GM23338 (cell line): ENCODE results near the gene DYSF. TPM values are rescaled to one million over a fixed set of nuclear protein-coding genes. Genes with fewer than 3 reads are reported as not detected.

Experiments
- ATAC-seq: fragments of 200-7000 bp; cut with Tn5 transposase; 3 replicates; pipeline ENCODE4 v1.9.1; 2020
- DNase-seq: peaks from one replicate; pipeline ENCODE4 v3.0.0-alpha.2; 2015; ENCODE audit warnings: low spot score
- H2AFZ ChIP-seq: fragments of 200-600 bp; sonication (generic); 2 replicates; pipeline ENCODE4 v1.8.0; 2016; ENCODE audit warnings: antibody characterized with exemption, mild to moderate bottlenecking, moderate library complexity
- H3F3A ChIP-seq: fragments of 200-600 bp; sonication (generic); replicated peaks from 2 replicates; pipeline ENCODE4 v1.8.0; 2017; ENCODE audit warnings: antibody characterized with exemption, mixed run types, low read depth
- H3K27ac ChIP-seq: fragments of 200-600 bp; sonication (generic); 2 replicates; pipeline ENCODE4 v1.6.1; 2016; ENCODE audit warnings: low read depth
- H3K27me3 ChIP-seq: fragments of 200-600 bp; sonication (generic); 2 replicates; pipeline ENCODE4 v1.8.0; 2016; ENCODE audit warnings: mild to moderate bottlenecking, mixed run types, moderate library complexity; ENCODE audit not compliant: insufficient read depth
- H3K36me3 ChIP-seq: fragments of 200-600 bp; sonication (generic); 2 replicates; pipeline ENCODE4 v1.8.0; 2016; ENCODE audit warnings: mild to moderate bottlenecking; ENCODE audit not compliant: insufficient read depth
- H3K4me1 ChIP-seq: fragments of 200-600 bp; sonication (generic); 2 replicates; pipeline ENCODE4 v1.8.0; 2016; ENCODE audit warnings: mild to moderate bottlenecking, moderate library complexity; ENCODE audit not compliant: insufficient read depth
- H3K4me2 ChIP-seq: fragments of 200-600 bp; sonication (generic); 2 replicates; pipeline ENCODE4 v1.7.1; 2017; ENCODE audit warnings: mixed run types
- H3K4me3 ChIP-seq: fragments of 200-600 bp; sonication (generic); 2 replicates; pipeline ENCODE4 v1.6.1; 2016; ENCODE audit warnings: mixed run types
- H3K79me2 ChIP-seq: fragments of 200-600 bp; sonication (generic); replicated peaks from 2 replicates; pipeline ENCODE4 v1.8.0; 2017; ENCODE audit warnings: mild to moderate bottlenecking; ENCODE audit not compliant: insufficient read depth
- H3K9me2 ChIP-seq: fragments of 200-600 bp; sonication (generic); 2 replicates; pipeline ENCODE4 v1.8.0; 2017; ENCODE audit not compliant: insufficient read depth
- H4K20me1 ChIP-seq: fragments of 200-600 bp; sonication (generic); replicated peaks from 2 replicates; pipeline ENCODE4 v1.8.0; 2017; ENCODE audit warnings: mild to moderate bottlenecking; ENCODE audit not compliant: insufficient read depth
- H3K27ac Mint-ChIP-seq: 2 replicates; pipeline ENCODE4 v1.8.0; 2020; ENCODE audit warnings: inconsistent platforms, mild to moderate bottlenecking, moderate library complexity, mixed read lengths
- H3K27me3 Mint-ChIP-seq: 3 replicates; pipeline ENCODE4 v1.8.0; 2022; ENCODE audit warnings: low read depth, mild to moderate bottlenecking, moderate library complexity, mixed read lengths, inconsistent platforms; ENCODE audit not compliant: insufficient read depth, poor library complexity
- H3K36me3 Mint-ChIP-seq: 3 replicates; pipeline ENCODE4 v1.8.0; 2021; ENCODE audit warnings: low read depth, mild to moderate bottlenecking, inconsistent platforms, moderate library complexity, mixed read lengths
- H3K4me1 Mint-ChIP-seq: 3 replicates; pipeline ENCODE4 v1.8.0; 2020; ENCODE audit warnings: mild to moderate bottlenecking, inconsistent platforms, mixed read lengths
- H3K4me3 Mint-ChIP-seq: 3 replicates; pipeline ENCODE4 v1.8.0; 2021; ENCODE audit warnings: moderate library complexity, mild to moderate bottlenecking, inconsistent platforms, mixed read lengths
- H3K9me3 Mint-ChIP-seq: 3 replicates; pipeline ENCODE4 v1.8.0; 2020; ENCODE audit warnings: moderate library complexity, mild to moderate bottlenecking, inconsistent platforms, mixed read lengths
- EZH2 ChIP-seq: fragments of 200-600 bp; sonication (generic); IDR thresholded peaks from one replicate; pipeline ENCODE4 v1.8.0; 2017; ENCODE audit warnings: antibody characterized with exemption, mild to moderate bottlenecking, low read depth; ENCODE audit not compliant: unreplicated experiment
- EZH2phosphoT487 ChIP-seq: fragments of 200-600 bp; sonication (generic); IDR thresholded peaks from one replicate; pipeline ENCODE4 v1.8.1; 2018; ENCODE audit warnings: antibody characterized with exemption; ENCODE audit not compliant: unreplicated experiment
- JUNB ChIP-seq: IDR thresholded peaks from one replicate; pipeline ENCODE4 v1.6.1; 2016; ENCODE audit warnings: antibody characterized with exemption; ENCODE audit not compliant: unreplicated experiment
- NANOG ChIP-seq: IDR thresholded peaks from 2 replicates; pipeline ENCODE4 v1.6.1; 2016; ENCODE audit warnings: antibody characterized with exemption, borderline replicate concordance
- POLR2AphosphoS5 ChIP-seq: IDR thresholded peaks from 2 replicates; pipeline ENCODE4 v1.6.1; 2016; ENCODE audit warnings: antibody characterized with exemption, low read depth
- polyA plus RNA-seq: library from polyadenylated mRNA; unstranded; fragments of >200 nt; fragmentation: Nextera tagmentation; extraction: Ambion mirVana; gene quantifications from 2 replicates; pipeline ENCODE4 v1.2.1, GENCODE V29; 2016
- total RNA-seq: library from RNA; depleted of rRNA; stranded (reverse); fragments of >200 nt; shearing (Covaris generic); gene quantifications from 2 replicates; pipeline ENCODE4 v1.2.3, GENCODE V29; 2014
- TF ChIP-seq, protein P1 (sequence below): IDR thresholded peaks from one replicate; pipeline ENCODE4 v1.6.1; 2018; ENCODE audit warnings: antibody characterized with exemption; ENCODE audit not compliant: unreplicated experiment
- TF ChIP-seq, protein P2 (sequence below): fragments of 250-450 bp; sonication (Bioruptor Pico); IDR thresholded peaks from 2 replicates; pipeline ENCODE4 v1.5.0; 2020; ENCODE audit warnings: mild to moderate bottlenecking, moderate library complexity

DYSF gene
- total and polyA plus RNA-seq, 2 experiments from 2014 or later: 7.3 to 21.3 TPM

DNA sequence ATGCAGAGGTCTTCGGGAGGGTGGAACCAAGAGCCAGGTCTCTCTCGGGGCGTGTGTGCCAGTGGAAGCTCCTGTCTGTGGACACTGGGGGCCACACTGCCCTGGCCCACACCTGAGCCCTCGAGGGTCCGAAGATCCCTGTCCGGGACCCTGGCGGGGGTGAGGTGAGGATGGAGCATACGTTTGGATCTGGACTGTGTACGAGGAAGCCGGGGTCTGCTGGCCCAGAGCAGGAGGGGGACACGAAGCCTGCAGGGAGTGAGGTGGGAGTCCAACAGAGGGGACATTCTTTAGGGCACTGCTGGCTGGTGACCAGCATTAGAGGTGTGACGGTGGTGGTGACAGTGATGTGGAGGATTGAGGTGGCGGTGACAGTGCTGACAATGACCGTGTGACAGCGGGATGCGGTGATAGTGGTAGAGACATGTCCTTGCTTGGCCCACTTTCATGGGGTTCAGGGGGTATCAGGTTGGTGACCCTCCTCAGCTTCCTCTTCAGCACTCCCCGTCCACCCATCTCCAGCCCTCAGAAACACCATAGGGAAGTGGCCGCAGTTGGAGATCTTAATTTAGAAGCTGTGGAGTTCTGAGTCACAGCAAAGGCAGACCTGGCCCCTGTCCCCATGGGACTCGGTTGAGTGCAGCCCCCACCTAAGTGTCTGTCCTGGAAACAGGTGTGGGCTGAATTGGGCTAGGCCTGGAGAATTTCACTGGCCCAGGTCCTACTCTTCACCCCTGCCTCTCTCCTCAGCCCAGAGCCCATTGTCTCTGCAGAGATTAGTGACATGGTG, 252.0 kb downstream of the DYSF start:
- Histone ChIP-seq H3K4me3 (no peak overlapping the region), H3K79me2 (no peaks in the 10 kb centered on the region), H3F3A (no peaks in the 10 kb centered on the region), H3K9me2 (no peaks in the 10 kb centered on the region), H2AFZ (no peak overlapping the region), H3K4me1 (no peaks in the 10 kb centered on the region), H4K20me1 (no peaks in the 10 kb centered on the region), H3K4me2 (no peak overlapping the region), H3K27ac (no peak overlapping the region), H3K27me3 (no peaks in the 10 kb centered on the region), H3K36me3 (no peaks in the 10 kb centered on the region)
- DNase-seq (no peak), ATAC-seq (no peak)
- Mint-ChIP-seq H3K27me3 (peaks cover 19% of the 10 kb centered on the region), H3K4me3 (no peak overlapping the region), H3K4me1 (no peaks in the 10 kb centered on the region; the same call in 2 of the 3 replicates), H3K36me3 (no peaks in the 10 kb centered on the region; the same call in 2 of the 3 replicates), H3K9me3 (no peaks in the 10 kb centered on the region), H3K27ac (no peak overlapping the region)
- TF ChIP-seq, protein P1, sequence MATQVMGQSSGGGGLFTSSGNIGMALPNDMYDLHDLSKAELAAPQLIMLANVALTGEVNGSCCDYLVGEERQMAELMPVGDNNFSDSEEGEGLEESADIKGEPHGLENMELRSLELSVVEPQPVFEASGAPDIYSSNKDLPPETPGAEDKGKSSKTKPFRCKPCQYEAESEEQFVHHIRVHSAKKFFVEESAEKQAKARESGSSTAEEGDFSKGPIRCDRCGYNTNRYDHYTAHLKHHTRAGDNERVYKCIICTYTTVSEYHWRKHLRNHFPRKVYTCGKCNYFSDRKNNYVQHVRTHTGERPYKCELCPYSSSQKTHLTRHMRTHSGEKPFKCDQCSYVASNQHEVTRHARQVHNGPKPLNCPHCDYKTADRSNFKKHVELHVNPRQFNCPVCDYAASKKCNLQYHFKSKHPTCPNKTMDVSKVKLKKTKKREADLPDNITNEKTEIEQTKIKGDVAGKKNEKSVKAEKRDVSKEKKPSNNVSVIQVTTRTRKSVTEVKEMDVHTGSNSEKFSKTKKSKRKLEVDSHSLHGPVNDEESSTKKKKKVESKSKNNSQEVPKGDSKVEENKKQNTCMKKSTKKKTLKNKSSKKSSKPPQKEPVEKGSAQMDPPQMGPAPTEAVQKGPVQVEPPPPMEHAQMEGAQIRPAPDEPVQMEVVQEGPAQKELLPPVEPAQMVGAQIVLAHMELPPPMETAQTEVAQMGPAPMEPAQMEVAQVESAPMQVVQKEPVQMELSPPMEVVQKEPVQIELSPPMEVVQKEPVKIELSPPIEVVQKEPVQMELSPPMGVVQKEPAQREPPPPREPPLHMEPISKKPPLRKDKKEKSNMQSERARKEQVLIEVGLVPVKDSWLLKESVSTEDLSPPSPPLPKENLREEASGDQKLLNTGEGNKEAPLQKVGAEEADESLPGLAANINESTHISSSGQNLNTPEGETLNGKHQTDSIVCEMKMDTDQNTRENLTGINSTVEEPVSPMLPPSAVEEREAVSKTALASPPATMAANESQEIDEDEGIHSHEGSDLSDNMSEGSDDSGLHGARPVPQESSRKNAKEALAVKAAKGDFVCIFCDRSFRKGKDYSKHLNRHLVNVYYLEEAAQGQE: no peak
- no peak for TF ChIP-seq NANOG
- TF ChIP-seq EZH2phosphoT487: no peak
- no peak for TF ChIP-seq POLR2AphosphoS5
- no peak for TF ChIP-seq EZH2
- TF ChIP-seq, protein P2, sequence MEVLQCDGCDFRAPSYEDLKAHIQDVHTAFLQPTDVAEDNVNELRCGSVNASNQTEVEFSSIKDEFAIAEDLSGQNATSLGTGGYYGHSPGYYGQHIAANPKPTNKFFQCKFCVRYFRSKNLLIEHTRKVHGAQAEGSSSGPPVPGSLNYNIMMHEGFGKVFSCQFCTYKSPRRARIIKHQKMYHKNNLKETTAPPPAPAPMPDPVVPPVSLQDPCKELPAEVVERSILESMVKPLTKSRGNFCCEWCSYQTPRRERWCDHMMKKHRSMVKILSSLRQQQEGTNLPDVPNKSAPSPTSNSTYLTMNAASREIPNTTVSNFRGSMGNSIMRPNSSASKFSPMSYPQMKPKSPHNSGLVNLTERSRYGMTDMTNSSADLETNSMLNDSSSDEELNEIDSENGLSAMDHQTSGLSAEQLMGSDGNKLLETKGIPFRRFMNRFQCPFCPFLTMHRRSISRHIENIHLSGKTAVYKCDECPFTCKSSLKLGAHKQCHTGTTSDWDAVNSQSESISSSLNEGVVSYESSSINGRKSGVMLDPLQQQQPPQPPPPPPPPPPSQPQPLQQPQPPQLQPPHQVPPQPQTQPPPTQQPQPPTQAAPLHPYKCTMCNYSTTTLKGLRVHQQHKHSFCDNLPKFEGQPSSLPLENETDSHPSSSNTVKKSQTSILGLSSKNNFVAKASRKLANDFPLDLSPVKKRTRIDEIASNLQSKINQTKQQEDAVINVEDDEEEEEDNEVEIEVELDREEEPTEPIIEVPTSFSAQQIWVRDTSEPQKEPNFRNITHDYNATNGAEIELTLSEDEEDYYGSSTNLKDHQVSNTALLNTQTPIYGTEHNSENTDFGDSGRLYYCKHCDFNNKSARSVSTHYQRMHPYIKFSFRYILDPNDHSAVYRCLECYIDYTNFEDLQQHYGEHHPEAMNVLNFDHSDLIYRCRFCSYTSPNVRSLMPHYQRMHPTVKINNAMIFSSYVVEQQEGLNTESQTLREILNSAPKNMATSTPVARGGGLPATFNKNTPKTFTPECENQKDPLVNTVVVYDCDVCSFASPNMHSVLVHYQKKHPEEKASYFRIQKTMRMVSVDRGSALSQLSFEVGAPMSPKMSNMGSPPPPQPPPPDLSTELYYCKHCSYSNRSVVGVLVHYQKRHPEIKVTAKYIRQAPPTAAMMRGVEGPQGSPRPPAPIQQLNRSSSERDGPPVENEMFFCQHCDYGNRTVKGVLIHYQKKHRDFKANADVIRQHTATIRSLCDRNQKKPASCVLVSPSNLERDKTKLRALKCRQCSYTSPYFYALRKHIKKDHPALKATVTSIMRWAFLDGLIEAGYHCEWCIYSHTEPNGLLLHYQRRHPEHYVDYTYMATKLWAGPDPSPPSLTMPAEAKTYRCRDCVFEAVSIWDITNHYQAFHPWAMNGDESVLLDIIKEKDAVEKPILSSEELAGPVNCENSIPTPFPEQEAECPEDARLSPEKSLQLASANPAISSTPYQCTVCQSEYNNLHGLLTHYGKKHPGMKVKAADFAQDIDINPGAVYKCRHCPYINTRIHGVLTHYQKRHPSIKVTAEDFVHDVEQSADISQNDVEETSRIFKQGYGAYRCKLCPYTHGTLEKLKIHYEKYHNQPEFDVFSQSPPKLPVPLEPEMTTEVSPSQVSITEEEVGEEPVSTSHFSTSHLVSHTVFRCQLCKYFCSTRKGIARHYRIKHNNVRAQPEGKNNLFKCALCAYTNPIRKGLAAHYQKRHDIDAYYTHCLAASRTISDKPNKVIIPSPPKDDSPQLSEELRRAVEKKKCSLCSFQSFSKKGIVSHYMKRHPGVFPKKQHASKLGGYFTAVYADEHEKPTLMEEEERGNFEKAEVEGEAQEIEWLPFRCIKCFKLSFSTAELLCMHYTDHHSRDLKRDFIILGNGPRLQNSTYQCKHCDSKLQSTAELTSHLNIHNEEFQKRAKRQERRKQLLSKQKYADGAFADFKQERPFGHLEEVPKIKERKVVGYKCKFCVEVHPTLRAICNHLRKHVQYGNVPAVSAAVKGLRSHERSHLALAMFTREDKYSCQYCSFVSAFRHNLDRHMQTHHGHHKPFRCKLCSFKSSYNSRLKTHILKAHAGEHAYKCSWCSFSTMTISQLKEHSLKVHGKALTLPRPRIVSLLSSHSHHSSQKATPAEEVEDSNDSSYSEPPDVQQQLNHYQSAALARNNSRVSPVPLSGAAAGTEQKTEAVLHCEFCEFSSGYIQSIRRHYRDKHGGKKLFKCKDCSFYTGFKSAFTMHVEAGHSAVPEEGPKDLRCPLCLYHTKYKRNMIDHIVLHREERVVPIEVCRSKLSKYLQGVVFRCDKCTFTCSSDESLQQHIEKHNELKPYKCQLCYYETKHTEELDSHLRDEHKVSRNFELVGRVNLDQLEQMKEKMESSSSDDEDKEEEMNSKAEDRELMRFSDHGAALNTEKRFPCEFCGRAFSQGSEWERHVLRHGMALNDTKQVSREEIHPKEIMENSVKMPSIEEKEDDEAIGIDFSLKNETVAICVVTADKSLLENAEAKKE (CRISPR knock-in tag): no peak
- no peak for TF ChIP-seq JUNB
